ENCODE measurements around the gene TNRC6A. TPM values are rescaled to one million over a fixed set of nuclear protein-coding genes. Genes with fewer than 3 reads are reported as not detected.

The TNRC6A gene
- polyA plus RNA-seq, 1 donor, result 32.9 TPM

Other genes starting within 250 kb of the TNRC6A start
- 38.8 TPM for gene RBBP6, start 190.1 kb upstream of the TNRC6A start, polyA plus RNA-seq (ENCODE audit: insufficient read length)
- 0.13 TPM for gene SLC5A11, start 116.3 kb downstream of the TNRC6A start, polyA plus RNA-seq (ENCODE audit: insufficient read length)